Globus pallidus (tissue), 1 donor: ENCODE data around the gene OTOR.

Experiments used
- DNase-seq: peaks from one replicate; pipeline ENCODE4 v3.0.0-alpha.2; 2015; ENCODE audit warnings: low spot score

The OTOR gene

GRCh38 chr20:16749573-16749972 lies 1.4 kb downstream of the OTOR start:
- no peak for DNase-seq

GRCh38 chr20:16752082-16752481 lies 3.9 kb downstream of the OTOR start:
- DNase-seq, result no peak

GRCh38 chr20:16752901-16753300 lies 4.7 kb downstream of the OTOR start:
- DNase-seq, result no peak

GRCh38 chr20:16758454-16759180 lies 10.5 kb downstream of the OTOR start:
- no peak for DNase-seq

- DNase-seq, result no peak
These were observed 11.0 kb downstream of the OTOR start for GRCh38 chr20:16759181-16759563.

GRCh38 chr20:16760431-16761304 lies 12.5 kb downstream of the OTOR start:
- DNase-seq, result no peak

GRCh38 chr20:16761305-16761829 lies 13.2 kb downstream of the OTOR start:
- DNase-seq, result peak; percentile 78

- no peak for DNase-seq
These were observed 16.4 kb downstream of the OTOR start for GRCh38 chr20:16764560-16764959.

GRCh38 chr20:16771213-16771612 lies 23.1 kb downstream of the OTOR start:
- DNase-seq, result no peak

GRCh38 chr20:16775961-16776360 lies 27.8 kb downstream of the OTOR start:
- no peak for DNase-seq

- no peak for DNase-seq
These were observed 29.0 kb downstream of the OTOR start for GRCh38 chr20:16777126-16777525.

- DNase-seq, result no peak
These were observed 30.0 kb downstream of the OTOR start for GRCh38 chr20:16778159-16778558.

GRCh38 chr20:16781496-16781895 lies 33.3 kb downstream of the OTOR start:
- no peak for DNase-seq

GRCh38 chr20:16785226-16785625 lies 37.1 kb downstream of the OTOR start:
- no peak for DNase-seq
